ENCODE results near the gene KRTAP20-3. TPM values are rescaled to one million over a fixed set of nuclear protein-coding genes. Genes with fewer than 3 reads are reported as not detected.

KRTAP20-3 gene
- total and polyA plus RNA-seq, 2 donors (not counting 3 experiments of a cell fraction or from before 2014, with no cell fraction given) = not detected

DNA sequence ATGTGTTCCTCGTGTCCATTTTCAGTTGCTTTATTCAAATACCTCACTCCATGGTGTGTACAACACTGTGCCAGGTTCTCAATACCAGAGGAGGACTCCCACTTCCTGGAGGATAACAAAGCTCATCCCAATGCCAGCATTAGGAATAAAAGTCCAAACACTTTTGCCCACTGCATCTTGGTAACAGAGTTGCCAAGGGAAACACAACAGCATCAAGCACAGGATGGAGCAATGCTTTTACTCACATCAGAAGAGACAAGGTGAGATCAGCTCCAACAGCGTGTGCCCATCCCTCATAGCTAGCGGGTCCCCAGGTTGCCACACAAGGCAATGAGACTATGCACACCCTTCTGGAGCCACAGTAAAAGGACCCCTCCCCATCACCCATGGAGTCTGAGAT, 19.3 kb upstream of the KRTAP20-3 start:
- TF ChIP-seq, protein P1, sequence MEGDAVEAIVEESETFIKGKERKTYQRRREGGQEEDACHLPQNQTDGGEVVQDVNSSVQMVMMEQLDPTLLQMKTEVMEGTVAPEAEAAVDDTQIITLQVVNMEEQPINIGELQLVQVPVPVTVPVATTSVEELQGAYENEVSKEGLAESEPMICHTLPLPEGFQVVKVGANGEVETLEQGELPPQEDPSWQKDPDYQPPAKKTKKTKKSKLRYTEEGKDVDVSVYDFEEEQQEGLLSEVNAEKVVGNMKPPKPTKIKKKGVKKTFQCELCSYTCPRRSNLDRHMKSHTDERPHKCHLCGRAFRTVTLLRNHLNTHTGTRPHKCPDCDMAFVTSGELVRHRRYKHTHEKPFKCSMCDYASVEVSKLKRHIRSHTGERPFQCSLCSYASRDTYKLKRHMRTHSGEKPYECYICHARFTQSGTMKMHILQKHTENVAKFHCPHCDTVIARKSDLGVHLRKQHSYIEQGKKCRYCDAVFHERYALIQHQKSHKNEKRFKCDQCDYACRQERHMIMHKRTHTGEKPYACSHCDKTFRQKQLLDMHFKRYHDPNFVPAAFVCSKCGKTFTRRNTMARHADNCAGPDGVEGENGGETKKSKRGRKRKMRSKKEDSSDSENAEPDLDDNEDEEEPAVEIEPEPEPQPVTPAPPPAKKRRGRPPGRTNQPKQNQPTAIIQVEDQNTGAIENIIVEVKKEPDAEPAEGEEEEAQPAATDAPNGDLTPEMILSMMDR (IDR thresholded peaks at IDR 0.05; ENCODE audit: extremely low read depth in 1 of 2, insufficient read depth in 1 of 2, low read depth in 1 of 2, low read length in 2 of 2) = no peak
- TF ChIP-seq POLR2A (IDR thresholded peaks at IDR 0.05; ENCODE audit: low read depth, low read length) (no peak), EZH2 (IDR thresholded peaks at IDR 0.05; ENCODE audit: borderline replicate concordance, low read depth, low read length, severe bottlenecking) (no peak), POLR2AphosphoS5 (IDR thresholded peaks at IDR 0.05; ENCODE audit: insufficient read depth, low read depth, low read length) (no peak)
- H3K4me3 ChIP-seq (replicated peaks in 1 of 3; ENCODE audit: insufficient read depth in 1 of 3, low read depth in 1 of 3, low read length in 3 of 3) = no peak overlapping the region
- H3K4me1 ChIP-seq (ENCODE audit: control insufficient read depth, extremely low read depth, insufficient read depth, low read length) = no peaks in the 10 kb centered on the region
- ChIA-PET CTCF (no interaction called here), POLR2A (no interaction called here)
- H3K27me3 ChIP-seq (ENCODE audit: control insufficient read depth in 2 of 2, insufficient read depth in 2 of 2, low read length in 2 of 2) = no peaks in the 10 kb centered on the region
- intact Hi-C loops (cut with micrococcal nuclease) (no loop called here), dilution Hi-C loops (cut with MboI; ENCODE audit: extremely low pct_ligation_motif_present, low sequenced_read_pairs) (no loop called here)
- no peak overlapping the region for H3K27ac ChIP-seq (ENCODE audit: insufficient read depth, low read depth, low read length)
- no peak overlapping the region for H3K4me2 ChIP-seq (ENCODE audit: insufficient read depth, low read length)
- H3K9ac ChIP-seq (replicated peaks; ENCODE audit: extremely low read depth, insufficient read depth, low read length) = no peak overlapping the region
- no peak for DNase-seq (ENCODE audit: low read depth, low spot score)
- peaks cover 8% of the 10 kb centered on the region for H3K9me3 ChIP-seq (replicated peaks; ENCODE audit: control insufficient read depth, insufficient read depth, low read length)
- no peaks in the 10 kb centered on the region for H3K36me3 ChIP-seq (ENCODE audit: control insufficient read depth in 2 of 2, extremely low read depth in 1 of 2, insufficient read depth in 2 of 2, low read length in 2 of 2)
- FAIRE-seq = no peak
- no peaks in the 10 kb centered on the region for H3K79me2 ChIP-seq (ENCODE audit: control insufficient read depth, insufficient read depth, low read length)
- no peak overlapping the region for H2AFZ ChIP-seq (ENCODE audit: low read depth, low read length)
- no peaks in the 10 kb centered on the region for H3K9me1 ChIP-seq (replicated peaks; ENCODE audit: control insufficient read depth, extremely low read depth, insufficient read depth, low read length)
- no TSS peak for BruUV-seq (replicated peaks)
- no peaks in the 10 kb centered on the region for H4K20me1 ChIP-seq (replicated peaks; ENCODE audit: control insufficient read depth, extremely low read depth, insufficient read depth, low read length)

DNA sequence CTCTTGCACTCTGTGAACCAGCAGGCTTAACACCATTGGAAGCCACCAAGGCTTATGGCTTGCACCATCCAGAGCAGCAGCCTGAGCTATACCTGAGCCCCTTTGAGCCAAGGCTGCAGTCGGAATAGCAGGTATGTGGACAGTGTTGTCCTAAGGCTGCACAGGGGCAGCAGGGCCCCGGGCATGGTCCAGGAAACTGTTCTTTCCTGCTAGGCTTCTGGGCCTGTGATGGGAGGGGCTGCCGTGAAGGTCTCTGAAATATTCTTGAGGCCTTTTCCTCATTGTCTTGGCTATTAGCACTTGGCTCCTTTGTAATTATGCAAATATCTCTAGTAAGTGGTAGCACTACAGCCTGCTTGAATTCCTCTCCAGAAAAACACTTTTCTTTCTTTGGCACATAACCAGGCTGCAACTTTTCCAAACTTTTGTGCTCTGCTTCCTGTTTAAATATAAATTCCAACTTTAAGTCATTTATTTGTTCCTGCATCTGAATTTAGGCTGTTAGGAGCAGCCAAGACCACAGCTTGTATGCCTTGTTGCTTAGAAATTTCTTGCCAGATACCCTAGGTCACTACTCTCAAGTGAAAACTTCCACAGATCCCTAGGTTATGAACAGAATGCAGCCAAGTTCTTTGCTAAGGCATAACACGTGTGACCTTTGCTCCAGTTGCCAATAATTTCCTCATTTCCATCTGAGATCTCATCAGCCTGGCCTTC, 17.1 kb upstream of the KRTAP20-3 start:
- no peak overlapping the region for H3K9ac ChIP-seq (replicated peaks; ENCODE audit: extremely low read depth, insufficient read depth, low read length)
- H3K9me1 ChIP-seq (replicated peaks; ENCODE audit: control insufficient read depth, extremely low read depth, insufficient read depth, low read length) = no peaks in the 10 kb centered on the region
- H3K4me1 ChIP-seq (ENCODE audit: control insufficient read depth, extremely low read depth, insufficient read depth, low read length) = no peaks in the 10 kb centered on the region
- no peak for DNase-seq (ENCODE audit: low read depth, low spot score)
- H4K20me1 ChIP-seq (replicated peaks; ENCODE audit: control insufficient read depth, extremely low read depth, insufficient read depth, low read length) = no peaks in the 10 kb centered on the region
- H3K9me3 ChIP-seq (replicated peaks; ENCODE audit: control insufficient read depth, insufficient read depth, low read length) = peaks cover 6% of the 10 kb centered on the region
- CTCF ChIA-PET = no interaction called here
- H3K36me3 ChIP-seq (ENCODE audit: control insufficient read depth in 2 of 2, extremely low read depth in 1 of 2, insufficient read depth in 2 of 2, low read length in 2 of 2) = no peaks in the 10 kb centered on the region
- H3K27ac ChIP-seq (ENCODE audit: insufficient read depth, low read depth, low read length) = no peak overlapping the region
- no TSS peak for BruUV-seq (replicated peaks)
- dilution Hi-C loops (cut with MboI; ENCODE audit: extremely low pct_ligation_motif_present, low sequenced_read_pairs) (no loop called here), intact Hi-C loops (cut with micrococcal nuclease) (no loop called here)
- H3K4me3 ChIP-seq (replicated peaks in 1 of 3; ENCODE audit: insufficient read depth in 1 of 3, low read depth in 1 of 3, low read length in 3 of 3) = no peak overlapping the region
- no peak overlapping the region for H2AFZ ChIP-seq (ENCODE audit: low read depth, low read length)
- no peak for FAIRE-seq
- H3K79me2 ChIP-seq (ENCODE audit: control insufficient read depth, insufficient read depth, low read length) = no peaks in the 10 kb centered on the region
- TF ChIP-seq GATA2 (IDR thresholded peaks at IDR 0.05; ENCODE audit: insufficient read depth, insufficient read length, low read depth, low read length) = no peak
- H3K27me3 ChIP-seq (ENCODE audit: control insufficient read depth in 2 of 2, insufficient read depth in 2 of 2, low read length in 2 of 2) = no peaks in the 10 kb centered on the region
- POLR2A ChIA-PET = no interaction called here
- no peak overlapping the region for H3K4me2 ChIP-seq (ENCODE audit: insufficient read depth, low read length)
